GM12865 (cell line): ENCODE results near the gene RBP5.

Experiments used
- DNase-seq: peaks from one replicate; pipeline ENCODE4 v3.0.0; 2010; ENCODE audit warnings: low read depth
- H3K4me3 ChIP-seq: 2 replicates; pipeline ENCODE4 v1.5.1; 2011; ENCODE audit warnings: mild to moderate bottlenecking, low read depth, low read length, control low read depth
- CTCF ChIP-seq: IDR thresholded peaks from 2 replicates; pipeline ENCODE4 v1.5.1; 2011; ENCODE audit warnings: low read length, control low read depth, low read depth, inconsistent platforms; ENCODE audit not compliant: insufficient read depth; ENCODE audit errors: missing control alignments

RBP5 gene

GRCh38 chr12:7125632-7126227 is 3.0 kb downstream of the RBP5 start:
- DNase-seq: no peak
- no peak overlapping the region for H3K4me3 ChIP-seq
- TF ChIP-seq CTCF: no peak

- TF ChIP-seq CTCF: no peak
- no peak overlapping the region for H3K4me3 ChIP-seq
- no peak for DNase-seq
These were observed 4.7 kb downstream of the RBP5 start for GRCh38 chr12:7123806-7124522.

- TF ChIP-seq CTCF: no peak
- DNase-seq: no peak
- no peak overlapping the region for H3K4me3 ChIP-seq
These were observed 5.6 kb downstream of the RBP5 start for GRCh38 chr12:7122811-7123769.

- no peak overlapping the region for H3K4me3 ChIP-seq
- DNase-seq: no peak
- TF ChIP-seq CTCF: no peak
These were observed 7.4 kb downstream of the RBP5 start for GRCh38 chr12:7121324-7121723.

GRCh38 chr12:7120166-7120565 is 8.5 kb downstream of the RBP5 start:
- no peak overlapping the region for H3K4me3 ChIP-seq
- DNase-seq: no peak
- no peak for TF ChIP-seq CTCF

GRCh38 chr12:7118881-7119280 is 9.8 kb downstream of the RBP5 start:
- no peak for TF ChIP-seq CTCF
- no peak overlapping the region for H3K4me3 ChIP-seq
- DNase-seq: no peak
